ENCODE measurements around the gene HIPK2. TPM values are rescaled to one million over a fixed set of nuclear protein-coding genes. Genes with fewer than 3 reads are reported as not detected.

Gene HIPK2
- total RNA-seq, 1 experiment from 2014 or later: 35.2 TPM

- no peaks in the 10 kb centered on the region for H3K9me2 ChIP-seq (ENCODE audit: insufficient read depth)
- no peaks in the 10 kb centered on the region for H3F3A ChIP-seq (ENCODE audit: insufficient read depth, low read depth)
- H4K20me1 ChIP-seq (ENCODE audit: insufficient read depth): no peaks in the 10 kb centered on the region
- ChIA-PET CTCF (no interaction called here), POLR2A (ENCODE audit: unreplicated experiment) (interaction anchor here (0.8 kb wide), 1 partner anchor 14 kb away, joined by 4 read pairs; no protein-coding TSS in a partner anchor)
- no peak overlapping the region for H3K4me2 ChIP-seq
- no peaks in the 10 kb centered on the region for H3K79me2 ChIP-seq (ENCODE audit: low read depth)
- H3K36me3 ChIP-seq (ENCODE audit: low read depth): no peaks in the 10 kb centered on the region
- H3K9me3 ChIP-seq (ENCODE audit: insufficient read depth, low read depth): no peaks in the 10 kb centered on the region
- H3K27me3 ChIP-seq (ENCODE audit: insufficient read depth, low read depth): no peaks in the 10 kb centered on the region
- no peak for TF ChIP-seq EZH2 (IDR thresholded peaks at IDR 0.05; ENCODE audit: low read depth)
- TF ChIP-seq, protein P1, sequence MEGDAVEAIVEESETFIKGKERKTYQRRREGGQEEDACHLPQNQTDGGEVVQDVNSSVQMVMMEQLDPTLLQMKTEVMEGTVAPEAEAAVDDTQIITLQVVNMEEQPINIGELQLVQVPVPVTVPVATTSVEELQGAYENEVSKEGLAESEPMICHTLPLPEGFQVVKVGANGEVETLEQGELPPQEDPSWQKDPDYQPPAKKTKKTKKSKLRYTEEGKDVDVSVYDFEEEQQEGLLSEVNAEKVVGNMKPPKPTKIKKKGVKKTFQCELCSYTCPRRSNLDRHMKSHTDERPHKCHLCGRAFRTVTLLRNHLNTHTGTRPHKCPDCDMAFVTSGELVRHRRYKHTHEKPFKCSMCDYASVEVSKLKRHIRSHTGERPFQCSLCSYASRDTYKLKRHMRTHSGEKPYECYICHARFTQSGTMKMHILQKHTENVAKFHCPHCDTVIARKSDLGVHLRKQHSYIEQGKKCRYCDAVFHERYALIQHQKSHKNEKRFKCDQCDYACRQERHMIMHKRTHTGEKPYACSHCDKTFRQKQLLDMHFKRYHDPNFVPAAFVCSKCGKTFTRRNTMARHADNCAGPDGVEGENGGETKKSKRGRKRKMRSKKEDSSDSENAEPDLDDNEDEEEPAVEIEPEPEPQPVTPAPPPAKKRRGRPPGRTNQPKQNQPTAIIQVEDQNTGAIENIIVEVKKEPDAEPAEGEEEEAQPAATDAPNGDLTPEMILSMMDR (conservative IDR thresholded peaks at IDR 0.05): no peak
- H3K4me1 ChIP-seq (replicated peaks; ENCODE audit: insufficient read depth): no peaks in the 10 kb centered on the region
- no TSS peak for BruUV-seq (replicated peaks)
- no peak overlapping the region for H3K27ac ChIP-seq
- intact Hi-C loops (cut with micrococcal nuclease; ENCODE audit: unreplicated experiment): no loop called here
- H2AFZ ChIP-seq: no peak overlapping the region
- DNase-seq: no peak
- H3K4me3 ChIP-seq: no peak overlapping the region
Observed at GRCh38 chr7:139573871-139574270, 203.9 kb downstream of the HIPK2 start.

DNA sequence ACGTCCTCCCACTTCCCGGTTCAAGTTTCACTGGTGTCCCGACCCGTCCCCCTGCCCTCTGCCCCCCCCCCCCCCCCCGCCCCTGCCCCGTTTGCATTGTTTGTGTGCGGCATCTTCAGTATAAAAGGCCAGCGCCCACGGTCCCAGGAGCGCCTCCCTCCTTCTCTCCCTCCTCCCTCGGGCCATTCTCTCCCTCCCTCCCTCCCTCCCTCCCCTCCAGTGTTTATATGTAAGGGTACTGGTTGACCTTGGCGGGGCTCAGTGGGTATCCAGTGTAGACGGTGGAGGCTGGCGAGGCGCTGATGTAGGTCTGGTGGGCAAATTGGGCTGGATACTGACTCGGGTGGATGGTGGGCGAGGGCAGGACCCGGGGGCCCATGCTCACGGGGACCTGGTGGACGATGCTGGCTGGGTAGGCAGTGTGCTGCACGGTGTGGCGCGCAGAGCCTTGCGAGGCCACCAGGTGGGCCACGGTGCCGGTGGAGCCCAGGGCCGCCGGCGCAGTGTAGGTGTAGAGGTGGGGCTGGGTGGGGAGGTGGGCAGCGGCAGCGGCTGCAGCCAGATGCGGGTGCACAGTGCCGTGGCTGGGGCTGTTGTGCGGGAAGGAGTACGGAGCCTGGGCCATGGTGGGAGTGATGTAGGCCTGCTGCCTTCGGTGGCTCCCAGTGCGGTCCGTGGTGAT is 205.0 kb downstream of the HIPK2 start:
- H4K20me1 ChIP-seq (ENCODE audit: insufficient read depth): no peaks in the 10 kb centered on the region
- no peak overlapping the region for H2AFZ ChIP-seq
- H3K36me3 ChIP-seq (ENCODE audit: low read depth): no peaks in the 10 kb centered on the region
- no peaks in the 10 kb centered on the region for H3K27me3 ChIP-seq (ENCODE audit: insufficient read depth, low read depth)
- ChIA-PET CTCF (no interaction called here), POLR2A (ENCODE audit: unreplicated experiment) (no interaction called here)
- no peaks in the 10 kb centered on the region for H3F3A ChIP-seq (ENCODE audit: insufficient read depth, low read depth)
- no peak for TF ChIP-seq EZH2 (IDR thresholded peaks at IDR 0.05; ENCODE audit: low read depth)
- TF ChIP-seq, protein P1 (conservative IDR thresholded peaks at IDR 0.05): no peak
- H3K79me2 ChIP-seq (ENCODE audit: low read depth): no peaks in the 10 kb centered on the region
- H3K4me2 ChIP-seq: no peak overlapping the region
- H3K9me3 ChIP-seq (ENCODE audit: insufficient read depth, low read depth): no peaks in the 10 kb centered on the region
- H3K4me3 ChIP-seq: no peak overlapping the region
- BruUV-seq (replicated peaks): no TSS peak
- intact Hi-C loops (cut with micrococcal nuclease; ENCODE audit: unreplicated experiment): no loop called here
- H3K27ac ChIP-seq: no peak overlapping the region
- DNase-seq: no peak
- H3K4me1 ChIP-seq (replicated peaks; ENCODE audit: insufficient read depth): no peaks in the 10 kb centered on the region
- H3K9me2 ChIP-seq (ENCODE audit: insufficient read depth): no peaks in the 10 kb centered on the region

GRCh38 chr7:139572071-139572470 is 205.7 kb downstream of the HIPK2 start:
- CTCF ChIA-PET: no interaction called here
- no TSS peak for BruUV-seq (replicated peaks)
- no peaks in the 10 kb centered on the region for H3K4me1 ChIP-seq (replicated peaks; ENCODE audit: insufficient read depth)
- H3K4me3 ChIP-seq: no peak overlapping the region
- H3K4me2 ChIP-seq: no peak overlapping the region
- no peaks in the 10 kb centered on the region for H3K79me2 ChIP-seq (ENCODE audit: low read depth)
- H3K27ac ChIP-seq: no peak overlapping the region
- H3F3A ChIP-seq (ENCODE audit: insufficient read depth, low read depth): no peaks in the 10 kb centered on the region
- H2AFZ ChIP-seq: no peak overlapping the region
- H3K36me3 ChIP-seq (ENCODE audit: low read depth): no peaks in the 10 kb centered on the region
- no peaks in the 10 kb centered on the region for H4K20me1 ChIP-seq (ENCODE audit: insufficient read depth)
- no peaks in the 10 kb centered on the region for H3K9me3 ChIP-seq (ENCODE audit: insufficient read depth, low read depth)
- intact Hi-C loops (cut with micrococcal nuclease; ENCODE audit: unreplicated experiment): no loop called here
- no peaks in the 10 kb centered on the region for H3K27me3 ChIP-seq (ENCODE audit: insufficient read depth, low read depth)
- no peak for TF ChIP-seq EZH2 (IDR thresholded peaks at IDR 0.05; ENCODE audit: low read depth)
- TF ChIP-seq, protein P1 (conservative IDR thresholded peaks at IDR 0.05): no peak
- POLR2A ChIA-PET (ENCODE audit: unreplicated experiment): no interaction called here
- no peaks in the 10 kb centered on the region for H3K9me2 ChIP-seq (ENCODE audit: insufficient read depth)
- DNase-seq: no peak
